CD14-positive monocyte (primary cell): ENCODE results near the gene DCTN2. TPM values are rescaled to one million over a fixed set of nuclear protein-coding genes. Genes with fewer than 3 reads are reported as not detected.

Experiments
- DNase-seq, 3 donors: peaks; one replicate each; pipeline ENCODE4 v3.0.0-alpha.2; 2011 to 2022
- H2AFZ ChIP-seq: 2 replicates; pipeline ENCODE4 v1.6.0; 2012; ENCODE audit warnings: mild to moderate bottlenecking, low read depth, low read length, inconsistent platforms; ENCODE audit not compliant: insufficient read depth, poor library complexity, severe bottlenecking
- H3K27ac ChIP-seq, 2 donors: 1 replicate in 1 of 2; 2 replicates in 1 of 2; pipeline ENCODE4 v1.5.1; 2012 to 2013; ENCODE audit warnings: low read length in 2 of 2, control low read depth in 1 of 2, inconsistent platforms in 1 of 2, low read depth in 1 of 2, mild to moderate bottlenecking in 1 of 2
- H3K27me3 ChIP-seq, 2 donors: one replicate each; pipeline versions ENCODE4 v1.6.0 to v1.6.1; 2011 to 2013; ENCODE audit warnings: low read length in 2 of 2; ENCODE audit not compliant: control insufficient read depth in 2 of 2, insufficient read depth in 2 of 2
- H3K36me3 ChIP-seq, 2 donors: replicated peaks in 1 of 2; 1 replicate in 1 of 2; 2 replicates in 1 of 2; pipeline versions ENCODE4 v1.5.1 to v1.6.1; 2012 to 2013; ENCODE audit warnings: low read length in 2 of 2, control low read depth in 1 of 2, inconsistent platforms in 1 of 2, mild to moderate bottlenecking in 1 of 2; ENCODE audit not compliant: insufficient read depth in 2 of 2, control insufficient read depth in 1 of 2
- H3K4me1 ChIP-seq, 2 donors: 1 replicate in 1 of 2; 2 replicates in 1 of 2; pipeline versions ENCODE4 v1.5.1 to v1.6.1; 2012 to 2013; ENCODE audit warnings: low read length in 2 of 2, control low read depth in 1 of 2, inconsistent platforms in 1 of 2, mild to moderate bottlenecking in 1 of 2, moderate library complexity in 1 of 2; ENCODE audit not compliant: insufficient read depth in 2 of 2, control insufficient read depth in 1 of 2
- H3K4me2 ChIP-seq: replicated peaks from 2 replicates; pipeline ENCODE3; 2012; ENCODE audit warnings: low read length, moderate library complexity, mild to moderate bottlenecking; ENCODE audit not compliant: poor library complexity, severe bottlenecking; ENCODE audit errors: extremely low read depth
- H3K4me3 ChIP-seq, 3 experiments: fragments of 200-600 bp in 1 of 3; sonication (generic) in 1 of 3; replicated peaks in 1 of 3; 1 replicate in 2 of 3; 2 replicates in 1 of 3; pipeline ENCODE4 v1.5.1; 2011 to 2013; ENCODE audit warnings: low read length in 3 of 3, mild to moderate bottlenecking in 3 of 3, control low read depth in 2 of 3, low read depth in 2 of 3, inconsistent platforms in 1 of 3, moderate library complexity in 1 of 3
- H3K79me2 ChIP-seq: 2 replicates; pipeline ENCODE4 v1.6.0; 2012; ENCODE audit warnings: mild to moderate bottlenecking, control low read depth, inconsistent platforms, low read length, moderate library complexity; ENCODE audit not compliant: insufficient read depth
- H3K9ac ChIP-seq: 2 replicates; pipeline ENCODE4 v1.6.0; 2017; ENCODE audit warnings: low read length, mild to moderate bottlenecking; ENCODE audit not compliant: insufficient read depth, poor library complexity, severe bottlenecking
- H3K9me3 ChIP-seq, 2 donors: replicated peaks in 1 of 2; 1 replicate in 1 of 2; 2 replicates in 1 of 2; pipeline versions ENCODE4 v1.5.1 to v1.6.1; 2012 to 2013; ENCODE audit warnings: low read length in 2 of 2, control low read depth in 1 of 2; ENCODE audit not compliant: control insufficient read depth in 1 of 2, insufficient read depth in 1 of 2
- H4K20me1 ChIP-seq: 2 replicates; pipeline ENCODE4 v1.6.0; 2012; ENCODE audit warnings: mild to moderate bottlenecking, low read length, control low read depth, moderate library complexity; ENCODE audit not compliant: insufficient read depth
- H3K27ac Mint-ChIP-seq, 7 donors: one replicate each; pipeline ENCODE4 v1.8.0; 2020; ENCODE audit warnings: mild to moderate bottlenecking in 7 of 7, mixed read lengths in 7 of 7, moderate library complexity in 6 of 7, inconsistent platforms in 2 of 7
- H3K27me3 Mint-ChIP-seq, 3 donors: one replicate each; pipeline ENCODE4 v1.8.0; 2021 to 2022; ENCODE audit warnings: low read depth in 3 of 3, mild to moderate bottlenecking in 3 of 3, mixed read lengths in 3 of 3, moderate library complexity in 3 of 3, inconsistent platforms in 1 of 3
- H3K36me3 Mint-ChIP-seq, 2 donors: one replicate each; pipeline ENCODE4 v1.8.0; 2020; ENCODE audit warnings: mixed read lengths in 2 of 2, inconsistent platforms in 1 of 2, mild to moderate bottlenecking in 1 of 2
- H3K4me1 Mint-ChIP-seq: one replicate; pipeline ENCODE4 v1.8.0; 2020; ENCODE audit warnings: mild to moderate bottlenecking, mixed read lengths
- H3K4me3 Mint-ChIP-seq, 2 donors: one replicate each; pipeline ENCODE4 v1.8.0; 2020; ENCODE audit warnings: mild to moderate bottlenecking in 2 of 2, mixed read lengths in 2 of 2, moderate library complexity in 1 of 2
- H3K9me3 Mint-ChIP-seq, 7 donors: one replicate each; pipeline ENCODE4 v1.8.0; 2020 to 2022; ENCODE audit warnings: mixed read lengths in 7 of 7, mild to moderate bottlenecking in 6 of 7, moderate library complexity in 6 of 7, inconsistent platforms in 2 of 7
- CTCF ChIP-seq: fragments of 200-600 bp; IDR thresholded peaks from one replicate; pipeline ENCODE4 v1.8.0; 2022; ENCODE audit warnings: antibody characterized with exemption, mild to moderate bottlenecking
- WGBS: methylation state at CpG from one replicate; pipeline ENCODE4 v1.1.5; 2013; ENCODE audit warnings: missing lambda C conversion rate; ENCODE audit not compliant: insufficient coverage; 5-methylcytosine and 5-hydroxymethylcytosine counted together
- intact Hi-C, 2 donors: fragments of 100-400 bp; cut with micrococcal nuclease; formaldehyde crosslinking; loops; one replicate each; pipeline versions ENCODE4 v1.15.0 to v1.15.1; 2023
- polyA plus RNA-seq, 3 donors: library from polyadenylated mRNA; depleted of rRNA in 1 of 3; unstranded in 2 of 3; stranded (reverse) in 1 of 3; fragments of 300-500 nt in 2 of 3; fragments of >200 nt in 1 of 3; fragmentation: Illumina TruSeq in 2 of 3; gene quantifications; 1 replicate in 2 of 3; 2 replicates in 1 of 3; pipeline ENCODE4 v1.2.3, GENCODE V29; 2012 to 2021

Gene DCTN2
- polyA plus RNA-seq, 3 donors: 72.8 to 94.5 (median 82.2) TPM

GRCh38 chr12:57569858-57570257 lies 22.9 kb upstream of the DCTN2 start:
- Mint-ChIP-seq H3K27ac (no peak overlapping the region), H3K4me1 (no peaks in the 10 kb centered on the region)

GRCh38 chr12:57568838-57569237 lies 21.8 kb upstream of the DCTN2 start:
- no peaks in the 10 kb centered on the region for H4K20me1 ChIP-seq
- no peaks in the 10 kb centered on the region for H3K36me3 Mint-ChIP-seq
- no peak overlapping the region for H3K4me3 ChIP-seq
- no peak for DNase-seq
- H3K36me3 ChIP-seq: no peaks in the 10 kb centered on the region
- peaks cover 7 to 15% (median 8%) of the 10 kb centered on the region in 3 donors for H3K27me3 Mint-ChIP-seq
- H3K4me2 ChIP-seq: no peak overlapping the region
- H3K4me1 Mint-ChIP-seq: no peaks in the 10 kb centered on the region
- H2AFZ ChIP-seq: no peak overlapping the region
- H3K4me3 Mint-ChIP-seq: no peak overlapping the region
- H3K27ac ChIP-seq: no peak overlapping the region
- intact Hi-C loops: no loop called here
- H3K27ac Mint-ChIP-seq: no peak overlapping the region
- no peaks in the 10 kb centered on the region for H3K9me3 ChIP-seq
- 65% methylated on average over 3 of the region's 6 CpGs for WGBS
- peaks cover 0 to 1% (median 0%) of the 10 kb centered on the region in 7 donors for H3K9me3 Mint-ChIP-seq
- no peaks in the 10 kb centered on the region for H3K4me1 ChIP-seq
- TF ChIP-seq CTCF: no peak
- no peaks in the 10 kb centered on the region for H3K79me2 ChIP-seq
- no peaks in the 10 kb centered on the region for H3K27me3 ChIP-seq
- no peak overlapping the region for H3K9ac ChIP-seq

More at GRCh38 chr12:57569858-57570257, 22.9 kb upstream of the DCTN2 start:
- H3K27me3 Mint-ChIP-seq: peaks cover 6 to 8% (median 7%) of the 10 kb centered on the region in 3 donors
- H3K79me2 ChIP-seq: no peaks in the 10 kb centered on the region
- H3K4me3 ChIP-seq: no peak overlapping the region
- intact Hi-C loops: no loop called here
- no peak overlapping the region for H3K27ac ChIP-seq
- H3K36me3 ChIP-seq: no peaks in the 10 kb centered on the region
- no peaks in the 10 kb centered on the region for H3K36me3 Mint-ChIP-seq
- no peak for TF ChIP-seq CTCF
- no peak overlapping the region for H3K4me3 Mint-ChIP-seq
- H3K9me3 ChIP-seq: no peaks in the 10 kb centered on the region
- H2AFZ ChIP-seq: no peak overlapping the region
- no peak for DNase-seq
- WGBS: 97% methylated on average over 8 of the region's 18 CpGs
- H3K9ac ChIP-seq: no peak overlapping the region
- no peak overlapping the region for H3K4me2 ChIP-seq
- no peaks in the 10 kb centered on the region for H3K4me1 ChIP-seq
- H3K9me3 Mint-ChIP-seq: no peaks in the 10 kb centered on the region
- H3K27me3 ChIP-seq: no peaks in the 10 kb centered on the region
- H4K20me1 ChIP-seq: no peaks in the 10 kb centered on the region
